GM19467 (cell line): ENCODE measurements around the gene TIGAR.

Experiments used
- ATAC-seq: cut with Tn5 transposase; IDR thresholded peaks from one replicate; pipeline ENCODE4 v1.9.1; 2021; ENCODE audit warnings: mild to moderate bottlenecking, moderate library complexity; ENCODE audit not compliant: unreplicated experiment

The TIGAR gene

DNA sequence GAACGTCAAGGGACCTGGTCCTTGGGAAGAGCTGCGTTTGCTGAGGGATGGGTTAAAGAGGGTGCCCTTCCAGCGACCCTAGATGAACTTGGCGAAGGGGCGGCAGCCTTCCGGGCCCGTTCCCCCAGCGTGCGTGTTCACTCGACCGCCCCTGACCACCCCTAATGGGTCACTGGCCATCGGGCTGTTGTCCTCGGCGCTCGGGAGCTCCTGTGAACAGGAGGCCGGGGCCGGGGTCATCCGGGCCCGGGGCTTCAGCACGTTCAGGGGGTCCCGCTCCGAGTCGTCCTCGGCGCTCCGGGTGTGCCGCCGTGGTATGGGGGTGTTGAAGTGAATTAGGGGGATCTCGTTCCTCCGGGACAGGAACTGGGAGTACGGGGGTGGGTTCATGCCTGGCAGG, 49.3 kb downstream of the TIGAR start:
- no peak for ATAC-seq

DNA sequence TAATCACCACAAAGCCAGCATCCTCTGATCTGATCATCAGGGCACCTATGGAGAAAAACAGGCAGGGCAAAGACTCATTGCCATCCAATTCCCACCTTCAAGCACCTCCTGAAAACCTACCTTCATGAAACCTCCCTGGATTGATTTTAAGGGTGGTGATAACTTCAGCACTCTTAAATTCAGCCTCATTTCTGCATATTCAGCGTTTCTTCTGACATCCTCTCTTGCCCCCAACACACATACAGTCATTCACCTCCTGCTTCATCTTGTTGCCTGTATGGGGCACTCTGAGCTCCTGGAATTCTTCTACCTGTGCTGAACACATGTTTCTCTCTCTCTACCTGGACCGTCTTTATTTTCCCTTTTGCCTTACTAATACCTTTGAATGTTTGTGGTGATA, 51.6 kb downstream of the TIGAR start:
- ATAC-seq = no peak

DNA sequence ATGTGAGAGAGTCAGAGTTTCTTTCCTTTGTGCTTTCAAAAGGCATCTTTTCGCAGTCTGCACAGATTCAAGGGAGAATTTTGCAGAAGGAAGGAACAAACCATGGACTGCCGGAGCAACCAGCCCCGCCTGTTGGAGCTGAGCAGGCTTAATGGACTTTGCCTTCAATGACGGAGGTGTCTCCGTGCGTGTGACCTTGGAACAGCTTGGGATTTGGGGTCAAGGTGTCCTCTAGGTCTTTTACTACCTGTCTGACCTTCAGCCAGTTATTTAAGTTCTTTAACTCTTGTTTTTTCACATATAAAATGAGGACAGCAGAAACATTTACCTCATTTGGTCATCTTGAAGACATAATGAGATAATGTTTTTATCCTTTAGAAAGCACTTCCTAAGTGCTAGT, 54.4 kb downstream of the TIGAR start:
- no peak for ATAC-seq

DNA sequence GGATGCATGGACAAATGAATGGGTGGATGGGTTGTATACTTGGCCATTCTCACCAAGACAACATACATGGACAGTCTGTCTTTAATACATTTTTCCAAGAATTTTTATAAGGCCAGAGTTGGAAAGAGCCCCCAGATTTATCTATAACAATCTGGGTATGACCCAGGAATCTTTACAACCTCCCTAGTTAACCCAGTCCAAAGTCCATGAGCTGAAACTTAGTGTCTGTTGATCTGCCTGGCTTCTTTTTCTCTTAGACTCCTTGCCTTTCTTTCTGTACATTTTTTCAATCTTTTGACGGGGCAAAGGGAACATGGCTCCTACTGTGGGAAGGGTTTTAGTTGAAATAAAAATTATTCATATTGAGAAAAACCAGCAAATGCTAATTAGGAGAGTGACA, 57.8 kb downstream of the TIGAR start:
- ATAC-seq = no peak

DNA sequence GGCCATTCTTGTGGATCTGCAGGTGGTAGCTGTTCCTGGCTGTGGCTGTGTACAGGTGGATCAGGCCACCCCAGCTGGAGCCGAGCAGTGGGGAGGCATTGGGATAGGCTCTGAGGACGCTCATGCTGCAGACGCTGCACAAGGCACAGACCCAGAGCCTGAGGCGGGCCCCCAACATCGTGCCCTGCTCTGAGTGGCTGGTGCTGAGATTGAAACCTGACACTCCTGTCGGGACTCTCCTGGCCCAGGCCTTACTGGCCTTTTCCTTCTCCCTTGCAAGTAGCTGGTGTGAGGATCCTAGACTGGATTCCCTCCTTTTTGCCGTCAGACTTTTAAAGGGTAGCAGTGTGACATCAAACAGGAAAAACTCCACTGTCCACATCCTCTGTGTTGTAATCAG, 58.4 kb downstream of the TIGAR start, which contains the start of gene FGF23:
Gene FGF23 (minus strand): TSS at position 308 of the 400 bp plus-strand sequence. CDS start 130 bp downstream, at position 178.
- no peak for ATAC-seq

DNA sequence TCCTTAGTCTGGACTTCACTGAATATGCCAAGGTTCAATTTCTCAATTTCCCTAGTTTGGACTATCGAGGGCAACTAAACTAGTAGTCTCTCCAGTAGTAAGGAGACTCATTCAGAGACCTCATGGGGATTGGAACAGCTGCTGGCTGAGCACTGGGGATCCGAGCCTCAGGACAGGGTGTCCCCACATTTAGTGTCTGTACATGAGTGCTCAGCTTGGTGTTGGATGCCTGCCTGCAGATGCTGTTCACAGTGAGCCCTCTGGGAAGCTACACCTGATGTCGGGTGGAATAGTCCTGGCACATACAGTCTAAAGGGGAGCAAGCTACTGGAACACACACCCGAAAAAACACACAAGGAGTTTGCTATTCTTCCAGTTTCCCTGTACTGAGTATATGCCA, 59.3 kb downstream of the TIGAR start:
- ATAC-seq = no peak

DNA sequence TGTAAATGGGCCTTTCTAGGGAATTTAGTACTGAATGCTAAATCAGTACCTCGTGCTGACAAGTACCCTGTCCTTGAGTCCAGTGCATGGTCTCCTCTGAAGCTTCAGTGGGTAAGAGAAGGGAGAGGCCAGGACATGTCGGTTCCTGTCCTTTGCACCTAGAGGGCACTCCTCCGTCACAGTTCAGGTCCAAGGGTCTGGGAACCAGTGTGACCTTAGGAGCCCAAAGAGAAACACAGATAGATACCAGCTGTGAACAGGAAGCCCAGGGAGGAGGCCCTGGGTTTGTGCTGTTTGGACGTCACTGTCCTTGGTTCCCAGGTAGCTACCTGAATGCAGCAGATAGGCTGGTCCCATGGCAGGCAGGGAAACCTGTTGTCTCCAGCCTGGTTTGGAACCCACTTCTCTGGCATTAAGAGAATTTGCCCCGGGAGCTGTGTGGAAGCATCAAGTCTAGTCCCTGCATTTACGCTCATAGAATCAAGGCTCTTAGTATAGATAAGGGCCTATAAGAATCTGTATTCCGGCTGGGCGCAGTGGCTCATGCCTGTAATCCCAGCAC, 62.4 kb downstream of the TIGAR start:
- no peak for ATAC-seq

DNA sequence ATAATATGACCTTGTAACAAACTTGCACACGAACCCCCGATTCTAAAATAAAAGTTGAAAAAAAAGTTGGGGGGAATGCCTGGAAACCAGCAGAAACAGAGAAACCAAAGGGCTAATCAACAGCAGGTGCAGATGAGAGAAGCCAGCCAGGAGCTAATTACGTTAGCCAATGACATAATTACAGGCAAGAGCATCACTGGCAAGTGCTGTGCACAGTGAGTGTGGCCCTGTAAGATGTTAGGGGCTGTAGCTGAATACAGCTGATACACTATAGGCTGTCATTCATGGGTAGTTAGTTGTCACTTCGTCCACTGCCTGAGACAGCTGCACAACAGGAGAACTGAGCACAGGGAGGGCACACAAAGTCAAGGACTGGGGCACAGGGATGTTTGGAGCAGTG, 65.8 kb downstream of the TIGAR start:
- ATAC-seq = no peak

DNA sequence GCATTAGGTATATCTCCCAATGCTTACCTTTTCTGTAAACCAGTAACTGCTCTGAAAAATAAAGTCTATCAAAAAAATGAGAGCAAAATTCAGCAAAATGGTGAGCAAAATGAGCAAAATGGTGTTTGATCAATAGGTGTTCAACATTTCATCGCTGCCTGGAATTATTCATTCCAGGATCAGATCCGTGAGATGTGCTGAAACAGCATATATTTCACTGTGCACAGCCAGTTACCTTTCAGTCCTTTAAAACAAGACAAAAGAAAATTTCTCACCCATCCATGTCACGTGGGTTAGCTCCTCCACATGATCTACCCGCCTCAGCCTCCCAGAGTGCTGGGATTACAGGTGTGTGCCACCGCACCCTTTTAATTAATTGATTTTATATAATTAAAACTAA, 66.6 kb downstream of the TIGAR start:
- no peak for ATAC-seq

DNA sequence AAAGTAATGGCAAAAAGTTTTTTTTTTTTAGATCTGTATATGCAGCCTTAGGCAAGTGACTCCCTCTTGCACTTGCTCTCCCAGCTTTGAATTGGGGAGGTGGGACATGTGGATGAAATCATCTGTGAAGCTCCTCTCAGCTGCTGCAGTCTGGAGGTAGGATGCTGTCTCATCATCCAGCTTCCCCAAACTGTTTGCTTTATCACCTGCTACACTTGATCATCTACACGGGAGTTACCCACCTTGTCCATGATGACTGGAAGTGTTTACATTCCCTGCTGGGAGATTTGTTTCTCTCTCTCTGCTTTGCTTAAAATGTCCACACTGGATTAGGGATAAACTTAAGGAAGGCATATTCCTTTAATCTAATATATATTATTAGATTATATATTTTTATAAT, 67.0 kb downstream of the TIGAR start:
- no peak for ATAC-seq

DNA sequence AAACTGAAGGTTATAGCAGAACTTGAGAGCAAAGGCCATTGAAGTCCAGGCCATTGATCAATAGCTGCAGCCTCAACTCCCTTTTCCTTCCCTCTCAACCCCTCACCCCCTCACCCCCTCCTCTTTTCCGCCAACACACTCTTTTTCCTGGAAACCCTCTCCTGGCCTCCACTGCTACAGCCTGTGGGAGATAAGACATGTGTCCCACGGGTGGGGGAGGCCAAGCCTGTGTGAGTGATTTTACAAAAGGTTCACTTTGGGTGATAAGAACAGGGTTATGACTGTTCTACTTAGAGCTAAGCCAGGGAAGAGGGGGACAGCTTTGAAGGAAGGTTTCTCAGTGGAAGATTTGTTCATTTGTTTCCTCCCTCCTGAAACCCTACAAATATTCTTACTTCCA, 67.6 kb downstream of the TIGAR start:
- ATAC-seq = no peak

DNA sequence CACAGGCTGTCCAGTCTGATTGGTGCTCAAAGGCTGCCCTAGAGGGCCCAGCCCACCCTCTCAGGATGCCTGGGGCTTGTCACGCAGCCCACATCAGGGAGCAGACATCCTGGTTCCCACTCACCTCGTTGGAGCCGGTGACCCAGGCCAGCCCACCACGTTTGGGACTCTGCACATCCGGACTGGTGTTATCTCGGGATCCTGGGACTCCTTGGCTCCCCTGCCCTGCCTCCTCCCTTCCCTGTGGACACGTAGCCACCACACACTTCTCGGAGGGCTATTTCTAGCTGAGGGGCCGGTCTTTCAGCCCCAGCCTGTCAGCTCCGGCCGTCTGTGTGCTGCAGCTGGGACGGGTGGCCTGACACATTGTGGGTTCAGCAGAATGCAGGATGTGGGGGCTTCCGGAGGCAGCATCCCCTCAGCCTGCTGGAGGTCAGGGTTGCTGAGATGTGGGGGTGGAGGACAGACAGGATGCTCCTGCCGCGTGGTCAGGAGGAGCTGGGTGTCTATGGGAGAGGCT, 71.3 kb downstream of the TIGAR start:
- no peak for ATAC-seq

DNA sequence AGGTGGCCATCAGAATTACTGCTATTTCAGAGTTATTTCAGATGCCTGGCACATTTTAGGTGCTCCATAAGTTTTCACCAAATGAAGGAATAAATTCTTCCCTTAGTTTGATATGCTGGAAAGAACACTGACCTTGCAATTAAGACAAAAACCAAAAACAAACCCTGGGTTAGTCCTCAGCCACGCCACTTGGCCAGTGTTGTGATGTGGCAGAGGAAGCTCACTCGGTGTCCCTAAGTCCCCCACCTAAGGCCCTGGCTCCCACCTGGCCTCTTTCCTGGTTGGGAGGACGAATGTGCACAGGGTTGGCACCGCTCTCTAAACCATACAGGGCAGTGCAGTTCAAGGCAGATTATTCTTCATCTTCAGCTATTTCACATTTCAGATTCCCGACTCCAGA, 72.2 kb downstream of the TIGAR start:
- ATAC-seq = no peak

DNA sequence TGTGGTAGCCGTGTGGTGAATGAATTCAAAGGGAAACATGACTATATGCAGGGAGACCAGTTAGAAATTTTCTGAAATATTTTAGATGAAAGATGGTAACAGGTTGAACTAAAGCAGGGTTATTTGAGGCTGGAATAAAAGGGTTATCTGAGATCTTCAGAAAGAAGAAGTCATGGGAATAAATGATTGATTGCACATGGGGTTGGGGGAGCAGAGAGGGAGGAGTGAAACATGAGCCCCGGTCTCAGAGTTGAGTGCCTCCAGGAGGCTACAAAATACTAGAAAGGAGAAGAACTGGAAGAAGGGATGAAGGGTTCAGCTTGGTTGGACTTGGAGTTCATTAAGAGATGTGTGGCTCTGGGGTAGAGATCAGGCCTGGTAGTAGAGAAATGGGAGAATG, 74.8 kb downstream of the TIGAR start:
- no peak for ATAC-seq

DNA sequence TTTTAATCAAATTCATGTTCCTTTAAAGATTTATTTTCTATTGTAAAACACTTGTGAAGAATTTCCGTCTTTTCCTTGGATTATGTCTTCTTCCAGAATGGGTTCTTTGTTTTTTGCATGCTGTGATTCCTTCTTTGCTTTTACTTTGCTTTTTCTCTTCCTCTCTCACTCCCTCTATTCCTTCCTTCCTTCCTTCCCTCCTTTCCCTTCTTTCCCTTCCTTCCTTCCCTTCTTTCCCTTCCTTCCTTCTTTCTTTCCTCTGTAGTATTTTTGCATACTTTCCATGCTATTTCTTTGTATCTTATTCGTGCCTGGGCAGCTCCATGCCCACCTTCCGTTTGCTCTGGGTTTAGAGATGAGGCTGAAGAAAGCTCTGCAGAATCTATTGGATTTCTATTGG, 80.1 kb downstream of the TIGAR start:
- no peak for ATAC-seq

DNA sequence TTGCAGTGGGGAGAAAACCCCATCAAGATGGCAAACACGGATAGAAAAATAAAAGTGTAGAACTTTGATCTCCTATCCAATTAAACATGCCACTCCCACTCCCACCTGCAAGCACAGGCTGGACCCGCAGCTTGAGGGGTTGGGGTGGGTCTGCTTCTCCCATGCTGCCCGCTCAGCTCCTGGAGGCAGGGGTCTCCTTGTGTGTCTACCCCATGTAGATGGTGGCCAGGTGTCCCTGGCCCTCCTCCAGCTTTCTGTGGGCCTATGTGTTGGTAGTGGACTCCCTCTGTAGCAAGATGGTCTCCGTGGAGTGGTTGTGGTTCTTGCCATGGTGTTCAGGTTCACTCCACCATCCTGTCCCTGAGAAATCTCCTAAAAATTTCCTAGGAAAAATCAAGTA, 82.0 kb downstream of the TIGAR start:
- ATAC-seq = no peak
